Retina (tissue), 1 donor: ENCODE results near the gene TMEM135.
"Not testable (repeated sequence)": the region's sequence is repeated elsewhere in the genome, so short reads cannot be mapped to it uniquely, and the experiment has no call there.

Source experiments
- DNase-seq: peaks from one replicate; pipeline ENCODE4 v3.0.0-alpha.2; 2016

Gene TMEM135

DNA sequence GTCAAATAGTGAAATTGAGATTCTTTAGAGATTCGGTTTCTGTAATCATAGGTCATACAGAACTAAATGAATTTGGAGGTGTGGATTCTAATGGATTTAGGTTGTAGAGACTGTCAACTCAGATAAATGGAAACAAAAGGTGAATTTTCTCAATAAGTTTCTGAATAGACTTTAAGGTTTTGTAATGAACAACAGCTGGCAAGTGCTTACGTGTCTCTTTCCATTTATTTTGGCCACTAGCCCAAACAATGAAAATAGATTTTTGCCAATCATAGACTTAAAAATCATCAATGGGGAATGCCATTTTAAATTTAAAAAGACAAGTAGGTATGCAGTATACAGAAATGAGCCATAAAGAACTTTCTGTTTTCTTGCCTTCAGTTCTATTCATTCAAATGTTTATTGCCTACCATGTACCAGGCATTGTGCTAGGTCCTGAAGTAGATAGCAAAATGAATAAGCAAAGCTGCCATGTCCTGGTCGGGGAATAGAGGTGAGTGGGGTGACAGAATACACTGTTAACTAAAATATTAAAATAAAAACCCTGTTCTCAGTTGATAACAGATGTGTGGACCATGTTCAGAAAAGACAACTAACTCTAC, 16.9 kb upstream of the TMEM135 start:
- DNase-seq: no peak

GRCh38 chr11:87022254-87022653, 15.5 kb upstream of the TMEM135 start:
- no peak for DNase-seq

DNA sequence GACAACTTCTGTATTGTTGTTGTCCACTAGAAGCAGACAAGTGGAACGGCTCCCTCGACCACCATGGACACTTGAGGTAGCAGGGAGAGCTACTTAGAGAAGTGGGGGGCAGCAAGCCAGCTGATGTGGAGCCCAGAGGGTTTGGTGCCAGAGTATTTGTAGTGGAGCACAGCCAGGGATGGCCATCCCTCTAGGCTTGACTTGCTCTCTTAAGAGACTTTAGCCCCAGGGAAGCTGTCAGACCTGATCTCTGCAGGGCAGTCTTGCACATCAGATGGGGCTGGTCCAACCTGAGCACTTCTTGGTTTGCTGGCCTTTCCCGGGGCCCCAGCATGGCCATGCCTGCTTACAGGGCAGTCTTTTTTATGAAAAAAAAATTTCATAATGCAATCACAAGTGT, 15.0 kb upstream of the TMEM135 start:
- no peak for DNase-seq

DNA sequence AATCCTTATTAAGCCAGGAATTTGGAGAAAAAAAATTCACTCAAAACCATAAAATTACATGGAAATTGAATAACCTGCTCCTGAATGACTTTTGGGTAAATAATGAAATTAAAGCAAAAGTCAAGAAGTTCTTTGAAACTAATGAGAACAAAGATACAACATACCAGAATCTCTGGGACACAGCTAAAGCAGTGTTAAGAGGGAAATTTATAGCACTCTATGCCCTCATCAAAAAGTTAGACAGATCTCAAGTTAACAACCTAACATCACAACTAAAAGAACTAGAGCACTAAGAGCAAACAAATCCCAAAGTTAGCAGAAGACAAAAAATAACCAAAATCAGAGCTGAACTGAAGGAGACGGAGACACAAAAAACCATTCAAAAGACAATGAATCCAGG, 11.3 kb upstream of the TMEM135 start:
- not testable (repeated sequence) for DNase-seq

DNA sequence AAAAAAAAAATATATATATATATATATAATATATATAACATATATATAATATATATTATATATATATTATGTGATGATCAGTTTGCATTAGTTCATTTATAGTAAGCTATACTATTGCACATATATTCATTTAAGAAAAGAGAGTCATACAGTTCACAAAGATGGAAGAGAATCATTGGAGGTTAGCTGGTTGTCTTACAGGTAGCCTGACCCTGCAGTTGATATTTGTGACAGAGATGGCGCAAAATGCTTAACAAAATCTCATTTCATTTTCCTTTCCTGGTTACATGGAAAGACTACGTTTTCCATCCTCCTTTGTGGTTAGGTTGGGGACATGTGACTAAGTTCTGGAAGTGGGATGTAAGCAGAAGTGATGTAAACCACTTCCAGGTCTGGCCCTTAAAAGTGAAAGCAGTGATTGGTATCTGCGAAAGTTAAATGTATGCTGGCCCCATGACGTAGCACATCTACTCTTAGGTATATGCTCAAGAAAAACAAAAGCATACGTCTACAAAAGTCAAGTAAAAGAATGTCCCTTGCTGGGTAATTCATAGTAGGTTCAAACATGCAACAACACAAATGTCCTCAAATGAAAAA, 7.2 kb upstream of the TMEM135 start:
- DNase-seq: no peak

DNA sequence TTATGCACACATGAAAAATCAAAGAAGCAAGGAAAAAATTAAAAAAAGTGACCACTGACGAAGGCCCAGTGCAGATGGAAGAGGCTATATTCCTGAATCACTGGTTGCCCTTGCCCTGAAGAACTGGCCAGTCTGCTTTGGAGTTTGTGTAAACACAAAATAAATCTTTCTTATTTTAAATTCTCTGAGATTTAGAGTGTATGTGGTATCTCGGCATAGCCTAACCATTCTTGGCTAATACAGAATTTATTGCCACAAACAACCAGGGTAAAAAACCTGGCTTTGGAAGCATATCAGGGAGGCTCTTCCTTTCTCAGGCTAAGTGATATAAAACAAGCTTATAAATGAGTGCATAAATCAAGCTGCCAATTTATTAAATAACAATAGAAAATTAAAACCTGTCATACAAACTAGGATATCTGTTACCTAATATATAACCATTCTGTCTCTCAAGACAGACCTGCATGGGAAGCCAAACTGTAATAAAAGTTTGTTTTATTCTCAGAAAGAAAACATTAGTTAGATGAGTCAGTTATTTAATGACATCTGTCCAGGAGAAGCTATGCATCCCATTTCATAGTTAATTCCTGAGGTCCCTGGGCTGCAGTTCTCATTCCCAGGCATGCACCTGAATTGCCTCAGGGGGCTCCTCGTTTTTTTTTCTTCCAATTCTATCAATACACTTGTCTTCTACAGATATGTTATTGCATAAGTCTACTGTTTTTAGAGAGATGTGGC, 6.1 kb upstream of the TMEM135 start:
- DNase-seq: no peak

- no peak for DNase-seq
Observed at GRCh38 chr11:87033561-87033960, 4.2 kb upstream of the TMEM135 start.

DNA sequence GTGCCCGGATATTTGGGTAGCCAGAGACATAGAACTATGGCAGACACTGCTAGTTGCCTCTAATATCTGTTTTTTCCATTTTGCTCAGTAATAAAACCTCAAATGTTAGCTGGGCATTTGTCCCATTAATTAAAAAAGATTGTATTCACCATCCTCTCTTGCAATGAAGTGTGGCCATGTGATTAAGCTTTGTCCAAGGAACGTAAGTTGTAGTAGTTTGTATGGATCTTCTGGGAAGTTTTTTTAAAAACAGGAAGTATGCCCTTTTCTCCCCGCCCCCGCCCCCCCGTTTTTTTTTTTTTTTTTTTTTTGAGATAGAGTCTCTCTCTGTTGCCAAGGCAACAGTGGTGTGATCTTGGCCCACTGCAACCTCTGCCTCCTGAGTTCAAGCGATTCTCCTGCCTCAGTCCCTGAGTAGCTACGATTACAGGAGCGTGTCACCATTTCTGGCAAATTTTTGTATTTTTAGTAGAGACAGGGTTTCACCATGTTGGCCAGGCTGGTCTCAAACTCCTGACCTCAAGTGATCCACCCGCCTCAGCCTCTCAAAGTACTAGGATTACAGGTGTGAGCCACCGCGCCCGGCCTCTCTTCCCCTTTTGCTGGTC, 1.7 kb upstream of the TMEM135 start:
- DNase-seq: no peak

GRCh38 chr11:87036756-87037449, 831 bp upstream of the TMEM135 start:
- no peak for DNase-seq

DNA sequence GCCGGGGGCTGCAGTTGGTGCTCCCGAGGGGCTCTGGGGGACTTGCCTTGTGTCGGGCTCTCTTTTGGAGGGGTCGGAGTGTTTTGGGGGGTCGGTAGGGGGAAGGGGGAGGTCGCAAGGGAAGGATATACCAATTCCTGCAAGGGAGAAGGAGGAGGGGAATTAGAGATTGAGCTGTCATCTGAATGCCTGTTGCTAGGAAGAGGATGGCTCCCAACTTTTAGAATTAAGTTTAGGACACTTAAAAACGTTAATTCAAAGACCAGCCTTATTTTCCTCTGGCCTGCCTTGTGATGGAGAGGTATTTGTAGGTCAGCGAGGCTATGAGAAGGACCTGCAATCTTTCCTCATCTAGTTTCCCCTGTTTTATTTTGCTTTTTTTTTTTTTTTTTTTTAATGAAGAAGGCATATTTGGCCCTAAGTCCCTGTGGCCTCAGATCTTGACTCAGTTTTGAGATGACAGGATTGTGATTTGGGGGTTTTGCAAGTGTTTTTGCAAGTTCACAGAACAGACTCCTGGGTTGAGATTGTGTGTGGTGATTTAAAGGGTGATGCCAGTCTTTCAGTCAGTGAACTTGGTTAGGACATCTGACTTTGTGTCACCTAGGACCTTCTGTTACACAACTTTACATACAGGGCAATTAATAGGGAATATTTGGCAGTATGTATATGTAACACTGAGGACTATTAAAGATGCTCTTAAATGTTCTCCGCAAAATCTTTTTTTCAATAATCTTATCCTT, 672 bp downstream of the TMEM135 start:
- DNase-seq: no peak

DNA sequence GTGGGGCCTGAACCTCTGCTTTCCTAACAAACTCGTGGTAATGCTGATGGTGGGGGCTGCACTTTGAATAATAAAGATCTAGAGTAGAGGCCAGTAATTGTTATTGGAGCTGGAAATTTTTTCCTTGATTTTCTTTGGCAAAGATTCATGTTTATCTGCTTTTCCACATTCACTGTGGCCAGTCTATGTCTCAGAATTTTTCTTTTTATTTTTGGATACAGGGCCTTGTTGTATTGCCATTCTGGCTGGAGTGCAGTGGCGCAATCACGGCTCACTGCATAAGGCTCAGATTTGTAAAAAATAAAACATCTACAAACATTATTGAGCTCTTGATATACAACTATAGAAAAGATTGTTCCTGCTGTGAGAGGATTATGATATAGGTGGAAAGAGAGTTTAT, 1.6 kb downstream of the TMEM135 start:
- no peak for DNase-seq

DNA sequence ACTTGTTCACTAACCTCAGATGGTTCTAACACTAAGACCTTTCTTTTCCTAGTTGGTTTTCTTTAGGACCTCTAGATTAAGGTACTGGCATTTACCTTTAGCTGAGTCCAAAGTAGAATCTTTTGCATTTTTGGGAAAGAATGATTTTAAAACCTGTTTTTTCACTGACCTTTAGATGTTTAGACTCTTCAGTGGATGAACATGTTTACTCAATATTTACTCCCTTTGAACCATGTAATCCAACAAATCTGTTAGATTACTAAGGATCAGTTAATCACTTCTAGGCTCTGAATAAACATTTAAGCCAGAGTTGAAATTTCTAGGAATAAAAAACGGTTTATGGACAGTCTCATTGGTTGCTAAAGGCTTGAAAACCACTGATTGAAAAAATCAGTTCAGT, 6.2 kb downstream of the TMEM135 start:
- DNase-seq: no peak

DNA sequence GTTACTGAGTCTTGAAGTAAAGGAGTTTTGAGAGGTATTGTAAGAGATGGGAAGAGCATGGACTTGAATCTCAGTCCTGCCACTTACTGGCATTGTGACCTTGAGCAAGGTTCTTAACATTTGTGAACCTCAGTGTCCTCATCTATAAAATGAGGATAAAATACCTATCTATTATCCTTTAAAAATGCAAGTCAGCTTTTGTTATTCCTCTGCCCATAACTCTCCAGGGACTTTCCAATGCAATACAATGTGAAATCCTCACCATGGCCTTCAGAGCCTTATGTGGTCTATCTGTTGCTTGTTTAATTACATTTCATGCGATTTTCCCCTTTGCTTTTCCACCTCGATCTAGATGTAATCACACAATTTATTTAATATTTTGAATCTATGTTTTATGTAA, 9.1 kb downstream of the TMEM135 start:
- no peak for DNase-seq

DNA sequence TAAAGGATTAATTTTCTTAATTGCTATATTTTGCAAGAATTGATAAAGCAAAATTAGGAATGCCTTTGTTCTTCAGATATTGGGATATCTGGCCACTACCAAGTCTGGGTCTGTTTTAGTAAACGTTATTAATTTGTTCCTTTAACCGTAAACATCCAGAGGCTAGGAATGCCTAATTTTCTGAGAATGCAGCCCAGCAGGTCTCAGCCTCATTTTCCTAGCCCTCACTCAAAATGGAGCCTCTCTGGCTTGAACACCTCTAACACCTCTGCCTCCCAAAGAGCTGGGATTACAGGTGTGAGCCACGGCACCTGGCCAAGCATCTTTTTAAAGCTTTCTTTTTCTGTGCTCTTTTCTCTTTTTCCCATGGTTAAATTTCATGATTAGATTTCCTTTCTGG, 18.4 kb downstream of the TMEM135 start:
- DNase-seq: no peak

DNA sequence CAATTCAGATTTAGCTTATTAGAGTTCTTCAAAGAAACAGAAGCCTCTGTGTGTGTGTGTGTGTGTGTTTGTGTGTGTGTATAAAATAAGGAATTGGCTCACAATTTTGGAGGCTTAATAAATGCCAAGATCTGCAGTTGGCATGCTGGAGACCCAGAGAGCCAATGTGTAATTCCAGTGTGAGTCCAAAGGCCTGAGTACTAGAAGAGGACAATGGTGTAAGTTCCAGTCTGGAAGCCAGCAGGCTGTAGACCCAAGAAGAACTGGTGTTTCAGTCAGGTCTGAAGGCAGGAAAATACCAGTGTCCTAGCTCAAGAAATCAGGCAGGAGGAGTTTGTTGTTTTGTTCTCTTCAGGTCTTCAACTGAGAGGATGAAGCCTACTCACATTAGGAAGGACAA, 20.0 kb downstream of the TMEM135 start:
- DNase-seq: no peak

- DNase-seq: no peak
Observed at GRCh38 chr11:87059596-87060390, 22.1 kb downstream of the TMEM135 start.

- DNase-seq: no peak
Observed at GRCh38 chr11:87061766-87062165, 24.0 kb downstream of the TMEM135 start.

DNA sequence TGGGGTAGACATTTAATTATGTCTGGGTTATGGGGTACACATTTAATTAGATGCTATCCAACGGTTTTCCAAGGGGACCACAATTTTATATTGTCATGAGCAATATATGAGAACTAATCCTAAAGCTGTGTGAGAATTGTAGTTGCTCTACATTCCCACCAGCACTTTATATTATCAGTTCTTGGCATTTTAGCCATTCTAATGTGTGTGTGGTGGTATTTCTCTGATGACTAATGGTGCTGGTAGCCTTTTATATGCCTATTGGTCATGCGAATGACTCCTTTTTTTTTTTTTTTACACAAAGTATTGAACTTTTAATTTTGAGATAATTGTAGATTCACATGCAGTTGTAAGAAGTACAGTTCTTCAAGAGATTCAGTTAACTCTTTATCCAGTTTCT, 26.2 kb downstream of the TMEM135 start:
- no peak for DNase-seq

GRCh38 chr11:87072787-87073186, 35.1 kb downstream of the TMEM135 start:
- DNase-seq: no peak

GRCh38 chr11:87076260-87076783, 38.6 kb downstream of the TMEM135 start:
- no peak for DNase-seq

- DNase-seq: no peak
Observed at GRCh38 chr11:87076874-87077429, 39.2 kb downstream of the TMEM135 start.
